ENCODE data around the gene AKAP13.
A peak's percentile ranks its signal among the peaks of the same experiment; 100 is the strongest.

Gene AKAP13

GRCh38 chr15:85741662-85742061 lies 361.3 kb downstream of the AKAP13 start:
- no peaks in the 10 kb centered on the region for H3K9me3 ChIP-seq (ENCODE audit: control insufficient read depth, low read length)
- no peaks in the 10 kb centered on the region for H3K27me3 ChIP-seq (replicated peaks; ENCODE audit: control insufficient read depth, insufficient read depth, low read length)
- peak overlapping the region; percentile 8 for H3K9ac ChIP-seq (ENCODE audit: low read length)
- peaks cover 83% of the 10 kb centered on the region for H3K36me3 ChIP-seq (ENCODE audit: control insufficient read depth, insufficient read depth, low read length, severe bottlenecking)
- H3K4me1 ChIP-seq (ENCODE audit: control insufficient read depth, insufficient read depth, low read length): peaks cover 28% of the 10 kb centered on the region
- DNase-seq (ENCODE audit: low read depth): no peak
- no peak overlapping the region for H3K4me3 ChIP-seq (ENCODE audit: low read length)

GRCh38 chr15:85742186-85742821 lies 361.9 kb downstream of the AKAP13 start:
- H3K36me3 ChIP-seq (ENCODE audit: control insufficient read depth, insufficient read depth, low read length, severe bottlenecking): peaks cover 83% of the 10 kb centered on the region

GRCh38 chr15:85743392-85744055 lies 363.1 kb downstream of the AKAP13 start:
- no peaks in the 10 kb centered on the region for H3K27me3 ChIP-seq (replicated peaks; ENCODE audit: control insufficient read depth, insufficient read depth, low read length)
- peaks cover 45% of the 10 kb centered on the region for H3K4me1 ChIP-seq (ENCODE audit: control insufficient read depth, insufficient read depth, low read length)
- H3K4me3 ChIP-seq (ENCODE audit: low read length): no peak overlapping the region
- H3K9me3 ChIP-seq (ENCODE audit: control insufficient read depth, low read length): no peaks in the 10 kb centered on the region
- peaks cover 88% of the 10 kb centered on the region for H3K36me3 ChIP-seq (ENCODE audit: control insufficient read depth, insufficient read depth, low read length, severe bottlenecking)
- no peak for DNase-seq (ENCODE audit: low read depth)
- H3K9ac ChIP-seq (ENCODE audit: low read length): no peak overlapping the region

More at GRCh38 chr15:85742186-85742821, 361.9 kb downstream of the AKAP13 start:
- Histone ChIP-seq H3K27me3 (replicated peaks; ENCODE audit: control insufficient read depth, insufficient read depth, low read length) (no peaks in the 10 kb centered on the region), H3K4me3 (ENCODE audit: low read length) (no peak overlapping the region), H3K9me3 (ENCODE audit: control insufficient read depth, low read length) (no peaks in the 10 kb centered on the region), H3K9ac (ENCODE audit: low read length) (peak overlapping the region; percentile 8), H3K4me1 (ENCODE audit: control insufficient read depth, insufficient read depth, low read length) (peaks cover 34% of the 10 kb centered on the region)
- peak; percentile 79 for DNase-seq (ENCODE audit: low read depth)

DNA sequence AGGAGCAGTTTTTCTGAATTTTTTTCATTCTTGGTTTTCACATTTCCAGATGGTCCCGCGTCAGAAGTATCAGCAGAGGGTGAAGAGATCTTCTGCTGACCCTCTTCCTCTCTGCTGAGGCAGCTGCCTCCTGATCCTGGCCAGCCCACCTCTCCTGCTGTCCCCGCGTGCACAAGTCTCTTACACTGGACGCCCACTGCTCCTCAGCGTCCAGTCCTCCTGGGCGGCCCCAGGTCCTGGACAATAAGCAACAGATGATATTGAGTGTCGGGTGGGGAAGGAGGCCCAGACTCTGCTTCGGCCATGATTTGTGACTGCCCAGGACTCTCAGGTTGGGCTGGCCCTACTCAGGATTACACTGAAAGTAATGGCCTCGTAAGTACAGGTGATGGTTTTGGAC lies 364.2 kb downstream of the AKAP13 start:
- Histone ChIP-seq H3K4me3 (ENCODE audit: low read length) (no peak overlapping the region), H3K9ac (ENCODE audit: low read length) (no peak overlapping the region), H3K4me1 (ENCODE audit: control insufficient read depth, insufficient read depth, low read length) (peaks cover 55% of the 10 kb centered on the region), H3K27me3 (replicated peaks; ENCODE audit: control insufficient read depth, insufficient read depth, low read length) (no peaks in the 10 kb centered on the region), H3K9me3 (ENCODE audit: control insufficient read depth, low read length) (no peaks in the 10 kb centered on the region), H3K36me3 (ENCODE audit: control insufficient read depth, insufficient read depth, low read length, severe bottlenecking) (peaks cover 86% of the 10 kb centered on the region)
- no peak for DNase-seq (ENCODE audit: low read depth)

GRCh38 chr15:85745023-85745422 lies 364.6 kb downstream of the AKAP13 start:
- peaks cover 82% of the 10 kb centered on the region for H3K36me3 ChIP-seq (ENCODE audit: control insufficient read depth, insufficient read depth, low read length, severe bottlenecking)
- H3K9me3 ChIP-seq (ENCODE audit: control insufficient read depth, low read length): no peaks in the 10 kb centered on the region
- H3K9ac ChIP-seq (ENCODE audit: low read length): peak overlapping the region; percentile 13
- no peaks in the 10 kb centered on the region for H3K27me3 ChIP-seq (replicated peaks; ENCODE audit: control insufficient read depth, insufficient read depth, low read length)
- DNase-seq (ENCODE audit: low read depth): no peak
- peaks cover 59% of the 10 kb centered on the region for H3K4me1 ChIP-seq (ENCODE audit: control insufficient read depth, insufficient read depth, low read length)
- H3K4me3 ChIP-seq (ENCODE audit: low read length): no peak overlapping the region

DNA sequence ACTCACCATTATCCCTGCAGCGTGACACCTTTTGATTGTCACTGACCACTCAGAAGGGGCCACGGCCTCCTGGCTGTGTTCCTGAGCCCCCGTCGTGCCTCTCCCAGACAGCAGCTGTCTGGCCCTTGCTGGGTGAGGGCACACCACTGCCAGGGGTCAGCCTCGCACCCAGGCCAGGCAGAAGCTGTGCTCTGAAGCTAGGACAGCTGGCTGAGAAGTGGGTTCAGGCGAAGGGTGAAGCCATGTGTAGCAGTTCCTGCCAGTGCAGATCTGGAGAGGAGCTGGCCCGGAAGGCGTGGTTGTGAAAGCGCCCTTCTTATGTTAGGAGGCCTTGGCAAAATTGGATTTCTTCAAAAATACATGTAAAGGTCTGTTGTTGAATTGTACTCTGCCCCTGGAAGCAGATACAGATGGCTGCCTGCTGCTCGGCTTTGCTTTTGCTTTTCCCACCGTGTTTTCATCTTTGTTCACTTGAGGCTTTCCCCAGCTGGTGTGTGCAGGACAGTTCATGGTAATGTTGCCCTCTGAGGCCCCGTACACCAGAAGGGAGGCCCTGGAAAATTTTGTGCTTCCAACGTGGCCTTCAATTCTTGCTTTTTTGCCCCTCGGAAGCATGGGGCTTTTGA lies 365.2 kb downstream of the AKAP13 start:
- H3K4me3 ChIP-seq (ENCODE audit: low read length): no peak overlapping the region
- peak overlapping the region; percentile 26 for H3K9ac ChIP-seq (ENCODE audit: low read length)
- no peak for DNase-seq (ENCODE audit: low read depth)
- H3K9me3 ChIP-seq (ENCODE audit: control insufficient read depth, low read length): no peaks in the 10 kb centered on the region
- H3K4me1 ChIP-seq (ENCODE audit: control insufficient read depth, insufficient read depth, low read length): peaks cover 63% of the 10 kb centered on the region
- no peaks in the 10 kb centered on the region for H3K27me3 ChIP-seq (replicated peaks; ENCODE audit: control insufficient read depth, insufficient read depth, low read length)
- peaks cover 76% of the 10 kb centered on the region for H3K36me3 ChIP-seq (ENCODE audit: control insufficient read depth, insufficient read depth, low read length, severe bottlenecking)

DNA sequence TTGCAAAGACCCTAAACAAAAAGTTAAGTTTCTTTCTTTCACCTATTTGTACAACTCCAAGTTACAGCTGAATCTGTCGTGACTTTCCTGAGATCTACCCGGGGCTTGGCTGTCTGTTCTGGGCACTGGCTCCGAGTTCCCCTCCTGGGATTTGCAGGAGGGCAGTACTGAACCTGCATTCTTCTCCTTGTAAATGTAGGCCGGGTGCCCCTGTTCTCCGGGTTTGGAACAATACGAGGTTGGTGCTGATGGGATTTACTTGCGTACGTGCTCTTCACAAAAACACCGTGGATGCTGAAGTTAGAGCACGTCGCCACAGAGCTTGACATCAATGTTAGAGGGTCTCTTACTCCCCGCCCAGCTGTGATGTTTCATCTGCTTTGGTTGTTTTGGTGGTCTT lies 366.2 kb downstream of the AKAP13 start:
- Histone ChIP-seq H3K4me1 (ENCODE audit: control insufficient read depth, insufficient read depth, low read length) (peaks cover 74% of the 10 kb centered on the region), H3K4me3 (ENCODE audit: low read length) (no peak overlapping the region), H3K36me3 (ENCODE audit: control insufficient read depth, insufficient read depth, low read length, severe bottlenecking) (peaks cover 65% of the 10 kb centered on the region), H3K27me3 (replicated peaks; ENCODE audit: control insufficient read depth, insufficient read depth, low read length) (no peaks in the 10 kb centered on the region), H3K9ac (ENCODE audit: low read length) (no peak overlapping the region), H3K9me3 (ENCODE audit: control insufficient read depth, low read length) (no peaks in the 10 kb centered on the region)
- DNase-seq (ENCODE audit: low read depth): no peak

- Histone ChIP-seq H3K9ac (ENCODE audit: low read length) (no peak overlapping the region), H3K36me3 (ENCODE audit: control insufficient read depth, insufficient read depth, low read length, severe bottlenecking) (peaks cover 62% of the 10 kb centered on the region), H3K4me3 (ENCODE audit: low read length) (no peak overlapping the region), H3K4me1 (ENCODE audit: control insufficient read depth, insufficient read depth, low read length) (peaks cover 66% of the 10 kb centered on the region), H3K9me3 (ENCODE audit: control insufficient read depth, low read length) (no peaks in the 10 kb centered on the region), H3K27me3 (replicated peaks; ENCODE audit: control insufficient read depth, insufficient read depth, low read length) (no peaks in the 10 kb centered on the region)
- no peak for DNase-seq (ENCODE audit: low read depth)
Observed at GRCh38 chr15:85748176-85748575, 367.8 kb downstream of the AKAP13 start.

- DNase-seq (ENCODE audit: low read depth): no peak
- H3K4me3 ChIP-seq (ENCODE audit: low read length): peak overlapping the region; percentile 77
- H3K4me1 ChIP-seq (ENCODE audit: control insufficient read depth, insufficient read depth, low read length): peaks cover 66% of the 10 kb centered on the region
- H3K36me3 ChIP-seq (ENCODE audit: control insufficient read depth, insufficient read depth, low read length, severe bottlenecking): peaks cover 62% of the 10 kb centered on the region
- H3K27me3 ChIP-seq (replicated peaks; ENCODE audit: control insufficient read depth, insufficient read depth, low read length): no peaks in the 10 kb centered on the region
- peak overlapping the region; percentile 83 for H3K9ac ChIP-seq (ENCODE audit: low read length)
- no peaks in the 10 kb centered on the region for H3K9me3 ChIP-seq (ENCODE audit: control insufficient read depth, low read length)
Observed at GRCh38 chr15:85748729-85749128, 368.3 kb downstream of the AKAP13 start.

DNA sequence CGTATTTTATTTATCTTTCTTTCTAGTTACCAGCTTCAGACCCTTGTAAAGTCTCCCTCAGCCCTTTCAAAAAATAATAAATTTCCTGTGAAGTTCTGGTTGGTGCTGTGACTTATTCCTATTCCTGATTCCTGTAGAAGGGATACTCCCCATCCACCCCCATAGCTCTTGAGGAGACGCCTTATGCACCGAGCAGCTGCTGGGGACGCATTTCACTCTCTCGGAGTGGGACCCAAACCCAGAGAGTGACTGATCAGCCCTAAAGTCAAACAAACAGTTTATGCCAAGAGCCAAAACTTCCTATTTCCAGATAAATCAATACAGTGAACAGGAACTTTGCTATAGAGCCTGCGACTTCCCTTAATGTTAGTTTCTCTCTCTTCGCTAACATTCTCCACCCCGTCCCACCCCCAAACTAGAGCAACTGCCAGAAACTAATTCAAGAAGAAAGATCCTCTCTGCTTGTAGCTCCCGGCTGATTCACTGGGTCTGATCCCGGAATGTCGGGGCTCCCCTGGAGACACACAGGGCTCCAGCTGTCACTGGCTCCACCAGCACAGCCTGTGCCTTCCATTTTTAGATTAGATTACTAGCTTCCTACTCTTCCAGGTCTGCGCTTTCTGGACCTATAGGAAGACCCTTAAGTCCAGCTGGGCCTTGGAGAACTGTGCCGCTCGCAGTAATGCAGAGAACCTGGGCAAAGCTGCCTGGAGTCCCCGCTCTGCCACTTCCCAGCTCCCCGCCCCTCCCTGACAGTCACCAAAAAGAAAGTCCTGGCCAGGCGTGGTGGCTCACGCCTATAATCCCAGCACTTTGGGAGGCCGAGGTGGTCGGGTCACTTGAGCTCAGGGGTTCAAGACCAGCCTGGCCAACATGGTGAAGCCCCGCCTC lies 369.1 kb downstream of the AKAP13 start:
- peaks cover 59% of the 10 kb centered on the region for H3K36me3 ChIP-seq (ENCODE audit: control insufficient read depth, insufficient read depth, low read length, severe bottlenecking)
- H3K4me3 ChIP-seq (ENCODE audit: low read length): peak overlapping the region; percentile 77
- peaks cover 70% of the 10 kb centered on the region for H3K4me1 ChIP-seq (ENCODE audit: control insufficient read depth, insufficient read depth, low read length)
- DNase-seq (ENCODE audit: low read depth): no peak
- H3K9me3 ChIP-seq (ENCODE audit: control insufficient read depth, low read length): no peaks in the 10 kb centered on the region
- H3K9ac ChIP-seq (ENCODE audit: low read length): peak overlapping the region; percentile 83
- H3K27me3 ChIP-seq (replicated peaks; ENCODE audit: control insufficient read depth, insufficient read depth, low read length): no peaks in the 10 kb centered on the region
